Measurements from ENCODE around the gene PITX1. TPM values are rescaled to one million over a fixed set of nuclear protein-coding genes. Genes with fewer than 3 reads are reported as not detected.

Gene PITX1
- total RNA-seq, 1 donor from 2014 or later: not detected

- DNase-seq (ENCODE audit: low read depth): no peak
Observed at GRCh38 chr5:135039271-135040033, 5.4 kb upstream of the PITX1 start.

GRCh38 chr5:135038813-135039270, 4.8 kb upstream of the PITX1 start:
- H3K4me3 ChIP-seq (ENCODE audit: low read depth, low read length): no peak overlapping the region
- no peak for TF ChIP-seq CTCF (IDR thresholded peaks at IDR 0.05; ENCODE audit: insufficient read depth, low read length, poor library complexity, severe bottlenecking)
- peaks cover 86% of the 10 kb centered on the region for H3K27me3 ChIP-seq (ENCODE audit: control insufficient read depth, insufficient read depth, low read length)
- DNase-seq (ENCODE audit: low read depth): no peak
- H3K36me3 ChIP-seq (ENCODE audit: control insufficient read depth, insufficient read depth, low read length): no peaks in the 10 kb centered on the region

More at GRCh38 chr5:135039271-135040033, 5.4 kb upstream of the PITX1 start:
- TF ChIP-seq CTCF (IDR thresholded peaks at IDR 0.05; ENCODE audit: insufficient read depth, low read length, poor library complexity, severe bottlenecking): no peak
- Histone ChIP-seq H3K4me3 (ENCODE audit: low read depth, low read length) (no peak overlapping the region), H3K27me3 (ENCODE audit: control insufficient read depth, insufficient read depth, low read length) (peaks cover 89% of the 10 kb centered on the region), H3K36me3 (ENCODE audit: control insufficient read depth, insufficient read depth, low read length) (no peaks in the 10 kb centered on the region)

- TF ChIP-seq CTCF (IDR thresholded peaks at IDR 0.05; ENCODE audit: insufficient read depth, low read length, poor library complexity, severe bottlenecking): no peak
- DNase-seq (ENCODE audit: low read depth): no peak
- no peak overlapping the region for H3K4me3 ChIP-seq (ENCODE audit: low read depth, low read length)
- H3K36me3 ChIP-seq (ENCODE audit: control insufficient read depth, insufficient read depth, low read length): no peaks in the 10 kb centered on the region
- peaks cover 85% of the 10 kb centered on the region for H3K27me3 ChIP-seq (ENCODE audit: control insufficient read depth, insufficient read depth, low read length)
Observed at GRCh38 chr5:135038205-135038812, 4.3 kb upstream of the PITX1 start.

- peaks cover 87% of the 10 kb centered on the region for H3K27me3 ChIP-seq (ENCODE audit: control insufficient read depth, insufficient read depth, low read length)
- TF ChIP-seq CTCF (IDR thresholded peaks at IDR 0.05; ENCODE audit: insufficient read depth, low read length, poor library complexity, severe bottlenecking): no peak
- no peak overlapping the region for H3K4me3 ChIP-seq (ENCODE audit: low read depth, low read length)
- no peak for DNase-seq (ENCODE audit: low read depth)
- H3K36me3 ChIP-seq (ENCODE audit: control insufficient read depth, insufficient read depth, low read length): no peaks in the 10 kb centered on the region
Observed at GRCh38 chr5:135037519-135038204, 3.6 kb upstream of the PITX1 start.

GRCh38 chr5:135036405-135036804, 2.4 kb upstream of the PITX1 start:
- Histone ChIP-seq H3K4me3 (ENCODE audit: low read depth, low read length) (no peak overlapping the region), H3K36me3 (ENCODE audit: control insufficient read depth, insufficient read depth, low read length) (no peaks in the 10 kb centered on the region), H3K27me3 (ENCODE audit: control insufficient read depth, insufficient read depth, low read length) (peaks cover 89% of the 10 kb centered on the region)
- TF ChIP-seq CTCF (IDR thresholded peaks at IDR 0.05; ENCODE audit: insufficient read depth, low read length, poor library complexity, severe bottlenecking): no peak
- DNase-seq (ENCODE audit: low read depth): no peak
